GM12878 (cell line): ENCODE measurements around the gene SUGCT. TPM values are rescaled to one million over a fixed set of nuclear protein-coding genes. Genes with fewer than 3 reads are reported as not detected.

Experiments used
- ATAC-seq: fragments of 200-7000 bp; cut with Tn5 transposase; 3 replicates; pipeline ENCODE4 v1.9.1; 2020; ENCODE audit warnings: mild to moderate bottlenecking, moderate library complexity
- BruUV-seq: library from RNA; stranded (reverse); fragments of 400-500 nt; replicated peaks from 2 replicates; lab custom pipeline; 2021; lab: Mats Ljungman, UMichigan
- CTCF ChIA-PET: fragments of 300-600 bp; sonication (Branson Sonifier 250); formaldehyde crosslinking; extraction: SDS; loops from one replicate; lab custom pipeline; 2021; ENCODE audit warnings: inconsistent platforms; lab: Yijun Ruan, JAX
- POLR2A ChIA-PET: fragments of 350-600 bp; formaldehyde crosslinking; extraction: SDS; loops from one replicate; lab custom pipeline; 2021; ENCODE audit warnings: inconsistent platforms; lab: Charles Lee
- RAD21 ChIA-PET: fragments of 300-600 bp; sonication (Branson Sonifier 250); formaldehyde crosslinking; loops from one replicate; lab custom pipeline; 2023; ENCODE audit warnings: antibody characterized with exemption; ENCODE audit not compliant: unreplicated experiment; lab: Charles Lee
- SMC1A ChIA-PET: fragments of 300-600 bp; sonication (Branson Sonifier 250); formaldehyde crosslinking; loops from one replicate; lab custom pipeline; 2023; ENCODE audit not compliant: unreplicated experiment, uncharacterized antibody; lab: Charles Lee
- DNase-seq: peaks from one replicate; pipeline ENCODE4 v3.0.0-alpha.2; 2011; ENCODE audit warnings: low read depth, low spot score
- FAIRE-seq: peaks from 3 replicates; lab custom pipeline; 2011; peaks lifted over from hg19 to GRCh38; lab: Jason Lieb, UNC
- H2AFZ ChIP-seq: 2 replicates; pipeline ENCODE4 v1.6.0; 2011; ENCODE audit warnings: low read depth, low read length, control low read depth; ENCODE audit not compliant: control insufficient read depth
- H3K27ac ChIP-seq: 2 replicates; pipeline ENCODE4 v1.5.1; 2011; ENCODE audit warnings: control low read depth; ENCODE audit not compliant: control insufficient read depth, insufficient read depth
- H3K27me3 ChIP-seq, 2 experiments: replicated peaks in 1 of 2; 2 replicates each; pipeline versions ENCODE4 v1.6.0 to v1.6.1; 2011; ENCODE audit warnings: low read length in 1 of 2; ENCODE audit not compliant: control insufficient read depth in 2 of 2, insufficient read depth in 2 of 2
- H3K36me3 ChIP-seq, 2 experiments: 2 replicates each; pipeline ENCODE4 v1.5.1; 2011; ENCODE audit warnings: low read length in 1 of 2; ENCODE audit not compliant: control insufficient read depth in 2 of 2, insufficient read depth in 2 of 2
- H3K4me1 ChIP-seq: 2 replicates; pipeline ENCODE4 v1.6.1; 2011; ENCODE audit warnings: mild to moderate bottlenecking, low read length, moderate library complexity, mixed read lengths; ENCODE audit not compliant: control insufficient read depth, insufficient read depth
- H3K4me2 ChIP-seq: 2 replicates; pipeline ENCODE4 v1.6.0; 2011; ENCODE audit warnings: control low read depth; ENCODE audit not compliant: control insufficient read depth, insufficient read depth
- H3K4me3 ChIP-seq: fragments of 200-600 bp; sonication (generic); 2 replicates; pipeline ENCODE4 v1.5.1; 2016
- H3K79me2 ChIP-seq: 2 replicates; pipeline ENCODE4 v1.6.0; 2011; ENCODE audit warnings: low read length; ENCODE audit not compliant: control insufficient read depth, insufficient read depth
- H3K9ac ChIP-seq: 2 replicates; pipeline ENCODE4 v1.8.0; 2011; ENCODE audit warnings: low read length, control low read depth, mixed read lengths; ENCODE audit not compliant: control insufficient read depth, insufficient read depth
- H3K9me3 ChIP-seq: replicated peaks from 3 replicates; pipeline ENCODE4 v1.5.1; 2011; ENCODE audit warnings: mild to moderate bottlenecking, low read length; ENCODE audit not compliant: control insufficient read depth, insufficient read depth
- H4K20me1 ChIP-seq: 2 replicates; pipeline ENCODE4 v1.6.0; 2011; ENCODE audit not compliant: control insufficient read depth, insufficient read depth
- EP300 ChIP-seq, 2 experiments: fragments of 150-350 bp in 1 of 2; IDR thresholded peaks; 2 replicates each; pipeline ENCODE4 v1.6.1; 2011 to 2012; ENCODE audit warnings: low read depth in 2 of 2, low read length in 2 of 2, borderline replicate concordance in 1 of 2, improper control_type of control experiment in 1 of 2, inconsistent platforms in 1 of 2; ENCODE audit not compliant: control insufficient read depth in 1 of 2
- HDAC6 ChIP-seq: fragments of 200-600 bp; sonication (generic); IDR thresholded peaks from one replicate; pipeline ENCODE4 v1.8.0; 2017; ENCODE audit warnings: antibody characterized with exemption; ENCODE audit not compliant: unreplicated experiment
- IKZF2 ChIP-seq, 2 experiments: fragments of 450-650 bp; IDR thresholded peaks; 2 replicates each; pipeline ENCODE4 v1.6.1; 2017; ENCODE audit warnings: mild to moderate bottlenecking in 2 of 2, moderate library complexity in 2 of 2
- NR2C1 ChIP-seq: fragments of 450-650 bp; IDR thresholded peaks from 2 replicates; pipeline ENCODE4 v1.6.1; 2017; ENCODE audit warnings: antibody characterized with exemption, mild to moderate bottlenecking, moderate library complexity
- RUNX3 ChIP-seq: IDR thresholded peaks from 2 replicates; pipeline ENCODE4 v1.6.1; 2012; ENCODE audit warnings: low read length, inconsistent platforms
- SIN3A ChIP-seq: IDR thresholded peaks from 2 replicates; pipeline ENCODE4 v1.6.1; 2012; ENCODE audit warnings: low read depth, low read length, improper control_type of control experiment
- SMAD1 ChIP-seq: fragments of 450-650 bp; IDR thresholded peaks from 2 replicates; pipeline ENCODE4 v1.6.1; 2018; ENCODE audit warnings: mild to moderate bottlenecking, low read depth; ENCODE audit not compliant: partially characterized antibody
- SMAD5 ChIP-seq: IDR thresholded peaks from 2 replicates; pipeline ENCODE4 v1.6.1; 2016; ENCODE audit warnings: antibody characterized with exemption, low read depth
- SREBF2 ChIP-seq: IDR thresholded peaks from 2 replicates; pipeline ENCODE4 v1.6.1; 2012; ENCODE audit warnings: mild to moderate bottlenecking, low read length
- TCF3 ChIP-seq: IDR thresholded peaks from 2 replicates; pipeline ENCODE4 v1.6.1; 2012; ENCODE audit warnings: low read depth, mild to moderate bottlenecking, low read length, borderline replicate concordance; ENCODE audit not compliant: insufficient read depth
- WRNIP1 ChIP-seq: IDR thresholded peaks from 2 replicates; pipeline ENCODE4 v1.6.1; 2011; ENCODE audit warnings: low read depth, low read length, improper control_type of control experiment, borderline replicate concordance
- YY1 ChIP-seq: IDR thresholded peaks from 2 replicates; pipeline ENCODE4 v1.6.1; 2011; ENCODE audit warnings: low read depth, mild to moderate bottlenecking, low read length
- WGBS: methylation state at CpG from one replicate; pipeline ENCODE4 v1.1.6; 2016; ENCODE audit warnings: low lambda C conversion rate; ENCODE audit not compliant: insufficient replicate concordance, insufficient coverage; ENCODE audit errors: missing lambda C conversion rate; 5-methylcytosine and 5-hydroxymethylcytosine counted together
- in situ Hi-C: fragments of 300-500 bp; cut with MboI; formaldehyde crosslinking; loops from 9 replicates; pipeline ENCODE4 v1.14.3; 2018; ENCODE audit warnings: mixed read lengths
- intact Hi-C: fragments of 100-400 bp; cut with micrococcal nuclease; formaldehyde crosslinking; loops from one replicate; pipeline ENCODE4 v1.14.2; 2022; ENCODE audit not compliant: unreplicated experiment
- polyA plus RNA-seq, 11 experiments: library from polyadenylated mRNA; depleted of rRNA in 4 of 11; unstranded in 6 of 11; stranded (reverse) in 5 of 11; fragments of >200 nt; fragmentation: Nextera tagmentation in 4 of 11; fragmentation: Illumina TruSeq in 1 of 11; extraction: Ambion mirVana in 4 of 11; extraction: Trizol in 1 of 11; gene quantifications; 1 replicate in 1 of 11; 2 replicates in 10 of 11; pipeline versions ENCODE4 v1.2.1 to v1.2.3, GENCODE V29; 2011 to 2016; ENCODE audit warnings: inconsistent platforms in 2 of 11, missing spikeins in 2 of 11, low read depth in 1 of 11
- total RNA-seq, 4 experiments: library from RNA; depleted of rRNA in 3 of 4; stranded (reverse); fragments of >200 nt in 3 of 4; fragmentation: Illumina TruSeq in 1 of 4; extraction: Trizol in 1 of 4; gene quantifications; 2 replicates each; pipeline versions ENCODE4 v1.2.1 to v1.2.3, GENCODE V29; 2013 to 2021
- TF ChIP-seq, protein P1 (sequence below): fragments of 450-650 bp; IDR thresholded peaks from 2 replicates; pipeline ENCODE4 v1.6.1; 2017; ENCODE audit warnings: mild to moderate bottlenecking, moderate library complexity
- TF ChIP-seq, protein P2 (sequence below): fragments of 450-650 bp; IDR thresholded peaks from 2 replicates; pipeline ENCODE4 v1.6.1; 2016; ENCODE audit warnings: mild to moderate bottlenecking, moderate library complexity, borderline replicate concordance
- TF ChIP-seq, protein P3 (sequence below): fragments of 450-650 bp; conservative IDR thresholded peaks from 2 replicates; pipeline ENCODE4 v1.6.1; 2017; ENCODE audit warnings: mild to moderate bottlenecking, moderate library complexity

The SUGCT gene
- total and polyA plus RNA-seq, 10 of the 15 experiments (the other 5 are each of a cell fraction or from before 2014, with no cell fraction given), result 0.08 to 1.2 (median 0.67) TPM; not detected in 1

DNA sequence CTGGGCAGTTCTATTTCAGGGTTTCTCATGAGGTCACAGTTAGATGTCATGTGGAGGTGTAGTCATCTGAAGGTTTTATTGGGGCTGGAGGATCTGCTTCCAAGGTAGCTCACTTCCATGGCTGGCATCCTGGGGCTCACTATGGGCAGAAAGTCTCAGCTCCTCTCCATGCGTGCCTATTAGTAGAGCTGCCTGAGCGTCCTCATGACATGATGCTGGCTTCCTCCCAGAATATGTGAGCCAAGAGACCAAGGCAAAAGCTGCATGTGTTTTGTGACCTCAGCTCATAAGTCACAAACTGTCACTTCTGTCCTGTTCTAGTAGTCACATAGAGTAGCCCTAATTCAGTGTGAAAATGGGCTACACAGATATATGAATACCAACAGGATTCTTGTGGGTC is 524.4 kb downstream of the SUGCT start:
- ChIA-PET CTCF (no interaction called here), RAD21 (interaction anchor here (0.6 kb wide), 1 partner anchor 11 kb away, joined by 3 read pairs; no protein-coding TSS in a partner anchor), SMC1A (no interaction called here), POLR2A (no interaction called here)
- intact Hi-C loops (no loop called here), in situ Hi-C loops (no loop called here)
- DNase-seq (no peak), FAIRE-seq (no peak), ATAC-seq (no peak)
- BruUV-seq, result no TSS peak
- Histone ChIP-seq H2AFZ (no peak overlapping the region), H3K9ac (no peak overlapping the region), H3K27me3 (no peaks in the 10 kb centered on the region), H3K36me3 (no peaks in the 10 kb centered on the region), H3K4me3 (no peak overlapping the region), H3K27ac (no peak overlapping the region), H3K9me3 (no peaks in the 10 kb centered on the region), H3K4me2 (no peak overlapping the region), H3K79me2 (no peaks in the 10 kb centered on the region), H3K4me1 (no peaks in the 10 kb centered on the region), H4K20me1 (no peaks in the 10 kb centered on the region)
- 42% methylated on average over 2 of the region's 2 CpGs for WGBS
- TF ChIP-seq IKZF2 (IDR thresholded peaks at IDR 0.05) (no peak), SIN3A (no peak), HDAC6 (no peak), SMAD1 (no peak), EP300 (IDR thresholded peaks at IDR 0.05; ENCODE audit: borderline replicate concordance in 1 of 2, control insufficient read depth in 1 of 2, low read depth in 2 of 2, low read length in 2 of 2) (no peak), WRNIP1 (no peak), TCF3 (no peak), SREBF2 (no peak), NR2C1 (no peak), RUNX3 (no peak), SMAD5 (no peak), YY1 (no peak)
- TF ChIP-seq, protein P1, sequence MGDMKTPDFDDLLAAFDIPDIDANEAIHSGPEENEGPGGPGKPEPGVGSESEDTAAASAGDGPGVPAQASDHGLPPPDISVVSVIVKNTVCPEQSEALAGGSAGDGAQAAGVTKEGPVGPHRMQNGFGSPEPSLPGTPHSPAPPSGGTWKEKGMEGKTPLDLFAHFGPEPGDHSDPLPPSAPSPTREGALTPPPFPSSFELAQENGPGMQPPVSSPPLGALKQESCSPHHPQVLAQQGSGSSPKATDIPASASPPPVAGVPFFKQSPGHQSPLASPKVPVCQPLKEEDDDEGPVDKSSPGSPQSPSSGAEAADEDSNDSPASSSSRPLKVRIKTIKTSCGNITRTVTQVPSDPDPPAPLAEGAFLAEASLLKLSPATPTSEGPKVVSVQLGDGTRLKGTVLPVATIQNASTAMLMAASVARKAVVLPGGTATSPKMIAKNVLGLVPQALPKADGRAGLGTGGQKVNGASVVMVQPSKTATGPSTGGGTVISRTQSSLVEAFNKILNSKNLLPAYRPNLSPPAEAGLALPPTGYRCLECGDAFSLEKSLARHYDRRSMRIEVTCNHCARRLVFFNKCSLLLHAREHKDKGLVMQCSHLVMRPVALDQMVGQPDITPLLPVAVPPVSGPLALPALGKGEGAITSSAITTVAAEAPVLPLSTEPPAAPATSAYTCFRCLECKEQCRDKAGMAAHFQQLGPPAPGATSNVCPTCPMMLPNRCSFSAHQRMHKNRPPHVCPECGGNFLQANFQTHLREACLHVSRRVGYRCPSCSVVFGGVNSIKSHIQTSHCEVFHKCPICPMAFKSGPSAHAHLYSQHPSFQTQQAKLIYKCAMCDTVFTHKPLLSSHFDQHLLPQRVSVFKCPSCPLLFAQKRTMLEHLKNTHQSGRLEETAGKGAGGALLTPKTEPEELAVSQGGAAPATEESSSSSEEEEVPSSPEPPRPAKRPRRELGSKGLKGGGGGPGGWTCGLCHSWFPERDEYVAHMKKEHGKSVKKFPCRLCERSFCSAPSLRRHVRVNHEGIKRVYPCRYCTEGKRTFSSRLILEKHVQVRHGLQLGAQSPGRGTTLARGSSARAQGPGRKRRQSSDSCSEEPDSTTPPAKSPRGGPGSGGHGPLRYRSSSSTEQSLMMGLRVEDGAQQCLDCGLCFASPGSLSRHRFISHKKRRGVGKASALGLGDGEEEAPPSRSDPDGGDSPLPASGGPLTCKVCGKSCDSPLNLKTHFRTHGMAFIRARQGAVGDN, result no peak
- TF ChIP-seq, protein P2, sequence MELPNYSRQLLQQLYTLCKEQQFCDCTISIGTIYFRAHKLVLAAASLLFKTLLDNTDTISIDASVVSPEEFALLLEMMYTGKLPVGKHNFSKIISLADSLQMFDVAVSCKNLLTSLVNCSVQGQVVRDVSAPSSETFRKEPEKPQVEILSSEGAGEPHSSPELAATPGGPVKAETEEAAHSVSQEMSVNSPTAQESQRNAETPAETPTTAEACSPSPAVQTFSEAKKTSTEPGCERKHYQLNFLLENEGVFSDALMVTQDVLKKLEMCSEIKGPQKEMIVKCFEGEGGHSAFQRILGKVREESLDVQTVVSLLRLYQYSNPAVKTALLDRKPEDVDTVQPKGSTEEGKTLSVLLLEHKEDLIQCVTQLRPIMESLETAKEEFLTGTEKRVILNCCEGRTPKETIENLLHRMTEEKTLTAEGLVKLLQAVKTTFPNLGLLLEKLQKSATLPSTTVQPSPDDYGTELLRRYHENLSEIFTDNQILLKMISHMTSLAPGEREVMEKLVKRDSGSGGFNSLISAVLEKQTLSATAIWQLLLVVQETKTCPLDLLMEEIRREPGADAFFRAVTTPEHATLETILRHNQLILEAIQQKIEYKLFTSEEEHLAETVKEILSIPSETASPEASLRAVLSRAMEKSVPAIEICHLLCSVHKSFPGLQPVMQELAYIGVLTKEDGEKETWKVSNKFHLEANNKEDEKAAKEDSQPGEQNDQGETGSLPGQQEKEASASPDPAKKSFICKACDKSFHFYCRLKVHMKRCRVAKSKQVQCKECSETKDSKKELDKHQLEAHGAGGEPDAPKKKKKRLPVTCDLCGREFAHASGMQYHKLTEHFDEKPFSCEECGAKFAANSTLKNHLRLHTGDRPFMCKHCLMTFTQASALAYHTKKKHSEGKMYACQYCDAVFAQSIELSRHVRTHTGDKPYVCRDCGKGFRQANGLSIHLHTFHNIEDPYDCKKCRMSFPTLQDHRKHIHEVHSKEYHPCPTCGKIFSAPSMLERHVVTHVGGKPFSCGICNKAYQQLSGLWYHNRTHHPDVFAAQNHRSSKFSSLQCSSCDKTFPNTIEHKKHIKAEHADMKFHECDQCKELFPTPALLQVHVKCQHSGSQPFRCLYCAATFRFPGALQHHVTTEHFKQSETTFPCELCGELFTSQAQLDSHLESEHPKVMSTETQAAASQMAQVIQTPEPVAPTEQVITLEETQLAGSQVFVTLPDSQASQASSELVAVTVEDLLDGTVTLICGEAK, result no peak
- TF ChIP-seq, protein P3, sequence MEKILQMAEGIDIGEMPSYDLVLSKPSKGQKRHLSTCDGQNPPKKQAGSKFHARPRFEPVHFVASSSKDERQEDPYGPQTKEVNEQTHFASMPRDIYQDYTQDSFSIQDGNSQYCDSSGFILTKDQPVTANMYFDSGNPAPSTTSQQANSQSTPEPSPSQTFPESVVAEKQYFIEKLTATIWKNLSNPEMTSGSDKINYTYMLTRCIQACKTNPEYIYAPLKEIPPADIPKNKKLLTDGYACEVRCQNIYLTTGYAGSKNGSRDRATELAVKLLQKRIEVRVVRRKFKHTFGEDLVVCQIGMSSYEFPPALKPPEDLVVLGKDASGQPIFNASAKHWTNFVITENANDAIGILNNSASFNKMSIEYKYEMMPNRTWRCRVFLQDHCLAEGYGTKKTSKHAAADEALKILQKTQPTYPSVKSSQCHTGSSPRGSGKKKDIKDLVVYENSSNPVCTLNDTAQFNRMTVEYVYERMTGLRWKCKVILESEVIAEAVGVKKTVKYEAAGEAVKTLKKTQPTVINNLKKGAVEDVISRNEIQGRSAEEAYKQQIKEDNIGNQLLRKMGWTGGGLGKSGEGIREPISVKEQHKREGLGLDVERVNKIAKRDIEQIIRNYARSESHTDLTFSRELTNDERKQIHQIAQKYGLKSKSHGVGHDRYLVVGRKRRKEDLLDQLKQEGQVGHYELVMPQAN, result no peak
